Endothelial cell of umbilical vein (primary cell): ENCODE data around the gene PGA3. TPM values are rescaled to one million over a fixed set of nuclear protein-coding genes. Genes with fewer than 3 reads are reported as not detected.

Experiments
- BruUV-seq: library from RNA; stranded (reverse); fragments of 400-500 nt; replicated peaks from 2 replicates; lab custom pipeline; 2021; lab: Mats Ljungman, UMichigan
- CTCF ChIA-PET: fragments of 300-600, 350-600 bp; sonication (Branson Sonifier 250); formaldehyde crosslinking; loops from one replicate; lab custom pipeline; 2021; ENCODE audit warnings: antibody characterized with exemption, inconsistent platforms; lab: Charles Lee
- POLR2A ChIA-PET: fragments of 300-600, 350-600 bp; sonication (Branson Sonifier 250); formaldehyde crosslinking; loops from one replicate; lab custom pipeline; 2021; ENCODE audit warnings: antibody characterized with exemption, inconsistent platforms; lab: Charles Lee
- DNase-seq: peaks from one replicate; pipeline ENCODE4 v3.0.0-alpha.2; 2011; ENCODE audit warnings: low read depth, low spot score
- FAIRE-seq: peaks from 2 replicates; lab custom pipeline; 2011; peaks lifted over from hg19 to GRCh38; lab: Jason Lieb, UNC
- H2AFZ ChIP-seq: 2 replicates; pipeline ENCODE4 v1.6.0; 2012; ENCODE audit warnings: low read depth, low read length, control low read depth, inconsistent platforms
- H3K27ac ChIP-seq: 2 replicates; pipeline ENCODE4 v1.5.1; 2011; ENCODE audit warnings: low read depth, mild to moderate bottlenecking, control low read depth, low read length, moderate library complexity; ENCODE audit not compliant: insufficient read depth
- H3K27me3 ChIP-seq, 2 experiments: 2 replicates each; pipeline versions ENCODE4 v1.6.0 to v1.6.1; 2011; ENCODE audit warnings: low read length in 2 of 2, mixed read lengths in 1 of 2; ENCODE audit not compliant: control insufficient read depth in 2 of 2, insufficient read depth in 2 of 2
- H3K36me3 ChIP-seq, 2 experiments: 2 replicates in 1 of 2; 3 replicates in 1 of 2; pipeline ENCODE4 v1.5.1; 2011; ENCODE audit warnings: low read length in 2 of 2, mild to moderate bottlenecking in 1 of 2, moderate library complexity in 1 of 2; ENCODE audit not compliant: control insufficient read depth in 2 of 2, insufficient read depth in 2 of 2; ENCODE audit errors: extremely low read depth in 1 of 2
- H3K4me1 ChIP-seq: 3 replicates; pipeline ENCODE4 v1.5.1; 2011; ENCODE audit warnings: mild to moderate bottlenecking, low read length; ENCODE audit not compliant: control insufficient read depth, insufficient read depth; ENCODE audit errors: extremely low read depth
- H3K4me2 ChIP-seq: 2 replicates; pipeline ENCODE4 v1.6.1; 2011; ENCODE audit warnings: low read length, control low read depth, mixed read lengths; ENCODE audit not compliant: insufficient read depth
- H3K4me3 ChIP-seq, 3 experiments: fragments of 200-600 bp in 1 of 3; sonication (generic), shearing (Covaris generic) in 1 of 3; replicated peaks in 1 of 3; 2 replicates each; pipeline ENCODE4 v1.5.1; 2011 to 2016; ENCODE audit warnings: control low read depth in 3 of 3, low read length in 3 of 3, mild to moderate bottlenecking in 2 of 3, inconsistent platforms in 1 of 3, low read depth in 1 of 3, moderate library complexity in 1 of 3; ENCODE audit not compliant: insufficient read depth in 1 of 3
- H3K79me2 ChIP-seq: 2 replicates; pipeline ENCODE4 v1.6.0; 2012; ENCODE audit warnings: low read length, inconsistent platforms; ENCODE audit not compliant: control insufficient read depth, insufficient read depth
- H3K9ac ChIP-seq: replicated peaks from 2 replicates; pipeline ENCODE3; 2011; ENCODE audit warnings: low read length, control low read depth; ENCODE audit not compliant: insufficient read depth; ENCODE audit errors: extremely low read depth
- H3K9me1 ChIP-seq: replicated peaks from 3 replicates; pipeline ENCODE4 v1.6.0; 2011; ENCODE audit warnings: mild to moderate bottlenecking, low read length; ENCODE audit not compliant: control insufficient read depth, insufficient read depth; ENCODE audit errors: extremely low read depth
- H3K9me3 ChIP-seq: replicated peaks from 2 replicates; pipeline ENCODE4 v1.5.1; 2012; ENCODE audit warnings: low read length, inconsistent platforms; ENCODE audit not compliant: control insufficient read depth, insufficient read depth
- H4K20me1 ChIP-seq: replicated peaks from 2 replicates; pipeline ENCODE3; 2011; ENCODE audit warnings: mild to moderate bottlenecking, low read length; ENCODE audit not compliant: control insufficient read depth, insufficient read depth; ENCODE audit errors: extremely low read depth
- CTCF ChIP-seq, 2 donors: IDR thresholded peaks; 1 replicate in 1 of 2; 2 replicates in 1 of 2; pipeline ENCODE4 v1.5.1; 2011; ENCODE audit warnings: low read length in 2 of 2, mild to moderate bottlenecking in 2 of 2, moderate library complexity in 2 of 2, control low read depth in 1 of 2, inconsistent platforms in 1 of 2, low read depth in 1 of 2; ENCODE audit not compliant: insufficient read depth in 1 of 2; ENCODE audit errors: extremely low read depth in 1 of 2
- FOS ChIP-seq: IDR thresholded peaks from 2 replicates; pipeline ENCODE4 v1.6.1; 2011; ENCODE audit warnings: mild to moderate bottlenecking, low read length, moderate library complexity, borderline replicate concordance; ENCODE audit not compliant: insufficient read depth
- MAX ChIP-seq: IDR thresholded peaks from 2 replicates; pipeline ENCODE4 v1.6.1; 2011; ENCODE audit not compliant: insufficient read depth, insufficient read length
- POLR2A ChIP-seq: IDR thresholded peaks from 2 replicates; pipeline ENCODE4 v1.6.1; 2012; ENCODE audit warnings: low read depth, mild to moderate bottlenecking, control low read depth, low read length
- dilution Hi-C: fragments of 300-500 bp; cut with MboI; formaldehyde crosslinking; loops from one replicate; pipeline ENCODE4 v1.15.0; 2019; ENCODE audit warnings: low sequenced_read_pairs; ENCODE audit not compliant: extremely low pct_ligation_motif_present
- intact Hi-C: fragments of 100-400 bp; cut with micrococcal nuclease; formaldehyde crosslinking; loops from one replicate; pipeline ENCODE4 v1.10.0; 2022
- polyA plus RNA-seq, 4 experiments: library from polyadenylated mRNA; depleted of rRNA in 3 of 4; stranded (reverse) in 3 of 4; unstranded in 1 of 4; fragments of >200 nt; gene quantifications; 2 replicates each; pipeline versions ENCODE4 v1.2.1 to v1.2.3, GENCODE V29; 2011 to 2012; ENCODE audit warnings: missing spikeins in 1 of 4
- total RNA-seq: library from RNA; stranded (reverse); gene quantifications from 2 replicates; pipeline ENCODE4 v1.2.3, GENCODE V29; 2021

PGA3 gene
- total and polyA plus RNA-seq, 2 donors (not counting 3 experiments of a cell fraction or from before 2014, with no cell fraction given), result not detected

GRCh38 chr11:61256710-61257482 lies 53.6 kb downstream of the PGA3 start:
- no TSS peak for BruUV-seq
- TF ChIP-seq POLR2A (no peak), CTCF (IDR thresholded peaks at IDR 0.05; ENCODE audit: extremely low read depth in 1 of 2, insufficient read depth in 1 of 2, low read depth in 1 of 2, low read length in 2 of 2) (no peak), MAX (no peak), FOS (no peak)
- H3K4me1 ChIP-seq, result no peaks in the 10 kb centered on the region
- H3K4me2 ChIP-seq, result no peak overlapping the region
- no peak overlapping the region for H3K9ac ChIP-seq
- dilution Hi-C loops, result no loop called here
- H3K9me3 ChIP-seq, result no peaks in the 10 kb centered on the region
- no peaks in the 10 kb centered on the region for H3K9me1 ChIP-seq
- no peak overlapping the region for H3K4me3 ChIP-seq
- H2AFZ ChIP-seq, result no peak overlapping the region
- no peaks in the 10 kb centered on the region for H4K20me1 ChIP-seq
- no peaks in the 10 kb centered on the region for H3K36me3 ChIP-seq
- no peak overlapping the region for H3K27ac ChIP-seq
- peaks cover 0 to 1% of the 10 kb centered on the region in 2 experiments for H3K27me3 ChIP-seq
- no peak for FAIRE-seq
- POLR2A ChIA-PET, result no interaction called here
- CTCF ChIA-PET, result interaction anchor here (1.5 to 2.2 kb wide), 2 partner anchors 38 to 129 kb away, joined by 3 to 8 read pairs; partner anchors contain the start of gene VWCE
- H3K79me2 ChIP-seq, result no peaks in the 10 kb centered on the region
- no peak for DNase-seq
- intact Hi-C loops, result loop anchor here (10.0 kb wide), 1 partner anchor 78 kb away; the partner anchor contains the start of genes DDB1 and TKFC
